Large intestine (tissue), 3 donors: ENCODE results near the gene ZDHHC17. TPM values are rescaled to one million over a fixed set of nuclear protein-coding genes. Genes with fewer than 3 reads are reported as not detected.

ENCODE experiments used
- DNase-seq, 2 donors: peaks; one replicate each; pipeline versions ENCODE4 v3.0.0 to v3.0.0-alpha.2; 2013
- H3K27ac ChIP-seq: one replicate; pipeline ENCODE4 v1.5.1; 2013; ENCODE audit warnings: low read length
- H3K27me3 ChIP-seq: 2 replicates; pipeline ENCODE4 v1.6.1; 2013; ENCODE audit warnings: low read length; ENCODE audit not compliant: control insufficient read depth, insufficient read depth
- H3K36me3 ChIP-seq: 2 replicates; pipeline ENCODE4 v1.6.1; 2013; ENCODE audit warnings: low read length; ENCODE audit not compliant: control insufficient read depth, insufficient read depth
- H3K4me1 ChIP-seq: one replicate; pipeline ENCODE4 v1.6.1; 2013; ENCODE audit warnings: low read length; ENCODE audit not compliant: control insufficient read depth, insufficient read depth
- H3K4me3 ChIP-seq: one replicate; pipeline ENCODE4 v1.5.1; 2013; ENCODE audit warnings: low read length
- H3K9me3 ChIP-seq: one replicate; pipeline ENCODE4 v1.6.1; 2013; ENCODE audit warnings: mild to moderate bottlenecking, low read depth, low read length, moderate library complexity; ENCODE audit not compliant: control insufficient read depth
- WGBS: methylation state at CpG from one replicate; pipeline ENCODE4 v1.1.5; 2013; ENCODE audit warnings: low lambda C conversion rate; ENCODE audit not compliant: insufficient coverage; 5-methylcytosine and 5-hydroxymethylcytosine counted together
- polyA plus RNA-seq: library from polyadenylated mRNA; unstranded; fragments of 120-200 nt; gene quantifications from one replicate; pipeline ENCODE4 v1.2.1, GENCODE V29; 2013

ZDHHC17 gene
- polyA plus RNA-seq, 1 donor: 44.5 TPM

- DNase-seq: no peak
- no peaks in the 10 kb centered on the region for H3K9me3 ChIP-seq
- no peaks in the 10 kb centered on the region for H3K27me3 ChIP-seq
- peaks cover 5% of the 10 kb centered on the region for H3K36me3 ChIP-seq
- no peak overlapping the region for H3K27ac ChIP-seq
- H3K4me3 ChIP-seq: no peak overlapping the region
- H3K4me1 ChIP-seq: peaks cover 13% of the 10 kb centered on the region
Measured at GRCh38 chr12:76813265-76813664, 49.4 kb downstream of the ZDHHC17 start.

- peaks cover 13% of the 10 kb centered on the region for H3K4me1 ChIP-seq
- peak; percentile 13 to 57 for DNase-seq
- H3K4me3 ChIP-seq: no peak overlapping the region
- no peaks in the 10 kb centered on the region for H3K27me3 ChIP-seq
- peaks cover 2% of the 10 kb centered on the region for H3K36me3 ChIP-seq
- 53% methylated on average over 2 of the region's 4 CpGs for WGBS
- peak overlapping the region; percentile 19 for H3K27ac ChIP-seq
- H3K9me3 ChIP-seq: no peaks in the 10 kb centered on the region
Measured at GRCh38 chr12:76813972-76814371, 50.1 kb downstream of the ZDHHC17 start.

GRCh38 chr12:76820888-76821482 is 57.1 kb downstream of the ZDHHC17 start:
- Histone ChIP-seq H3K27me3 (no peaks in the 10 kb centered on the region), H3K4me1 (no peaks in the 10 kb centered on the region), H3K9me3 (no peaks in the 10 kb centered on the region), H3K4me3 (no peak overlapping the region), H3K36me3 (peaks cover 8% of the 10 kb centered on the region), H3K27ac (no peak overlapping the region)
- WGBS: 60% methylated on average over 1 of the region's 2 CpGs
- DNase-seq: peak in 1 of 2 donors; percentile 24

- no peak for DNase-seq
- no peak overlapping the region for H3K4me3 ChIP-seq
- H3K27ac ChIP-seq: no peak overlapping the region
- H3K36me3 ChIP-seq: peaks cover 19% of the 10 kb centered on the region
- no peaks in the 10 kb centered on the region for H3K27me3 ChIP-seq
- no peaks in the 10 kb centered on the region for H3K4me1 ChIP-seq
- no peaks in the 10 kb centered on the region for H3K9me3 ChIP-seq
Measured at GRCh38 chr12:76830436-76830835, 66.5 kb downstream of the ZDHHC17 start.

GRCh38 chr12:76836633-76837032 is 72.7 kb downstream of the ZDHHC17 start:
- Histone ChIP-seq H3K4me3 (no peak overlapping the region), H3K36me3 (peaks cover 10% of the 10 kb centered on the region), H3K27ac (no peak overlapping the region), H3K4me1 (no peaks in the 10 kb centered on the region), H3K9me3 (no peaks in the 10 kb centered on the region), H3K27me3 (no peaks in the 10 kb centered on the region)
- no peak for DNase-seq
- no CpG with 5 or more reads among the region's 3 CpGs for WGBS

GRCh38 chr12:76847260-76847659 is 83.3 kb downstream of the ZDHHC17 start:
- no peaks in the 10 kb centered on the region for H3K27me3 ChIP-seq
- 20% methylated on average over 1 of the region's 2 CpGs for WGBS
- H3K36me3 ChIP-seq: peaks cover 21% of the 10 kb centered on the region
- H3K27ac ChIP-seq: no peak overlapping the region
- no peak overlapping the region for H3K4me3 ChIP-seq
- DNase-seq: no peak
- no peaks in the 10 kb centered on the region for H3K9me3 ChIP-seq
- no peaks in the 10 kb centered on the region for H3K4me1 ChIP-seq

- no peaks in the 10 kb centered on the region for H3K4me1 ChIP-seq
- H3K36me3 ChIP-seq: peaks cover 16% of the 10 kb centered on the region
- no peak overlapping the region for H3K4me3 ChIP-seq
- no peak for DNase-seq
- no peaks in the 10 kb centered on the region for H3K27me3 ChIP-seq
- no peaks in the 10 kb centered on the region for H3K9me3 ChIP-seq
- WGBS: no CpG with 5 or more reads among the region's 2 CpGs
- no peak overlapping the region for H3K27ac ChIP-seq
Measured at GRCh38 chr12:76848132-76848531, 84.2 kb downstream of the ZDHHC17 start.

- H3K36me3 ChIP-seq: peaks cover 25% of the 10 kb centered on the region
- WGBS: no CpG with 5 or more reads among the region's 1 CpG
Measured at GRCh38 chr12:76852106-76852505, 88.2 kb downstream of the ZDHHC17 start.

GRCh38 chr12:76855271-76855670 is 91.4 kb downstream of the ZDHHC17 start:
- Histone ChIP-seq H3K27me3 (no peaks in the 10 kb centered on the region), H3K4me1 (no peaks in the 10 kb centered on the region), H3K27ac (no peak overlapping the region), H3K9me3 (no peaks in the 10 kb centered on the region), H3K36me3 (peaks cover 17% of the 10 kb centered on the region), H3K4me3 (no peak overlapping the region)
- no peak for DNase-seq
- WGBS: no CpG with 5 or more reads among the region's 4 CpGs

More at GRCh38 chr12:76852106-76852505, 88.2 kb downstream of the ZDHHC17 start:
- no peak overlapping the region for H3K4me3 ChIP-seq
- no peaks in the 10 kb centered on the region for H3K4me1 ChIP-seq
- no peak for DNase-seq
- H3K27ac ChIP-seq: no peak overlapping the region
- H3K9me3 ChIP-seq: no peaks in the 10 kb centered on the region
- H3K27me3 ChIP-seq: no peaks in the 10 kb centered on the region

GRCh38 chr12:76856018-76856644 is 92.2 kb downstream of the ZDHHC17 start:
- Histone ChIP-seq H3K4me1 (no peaks in the 10 kb centered on the region), H3K4me3 (no peak overlapping the region), H3K27ac (no peak overlapping the region), H3K9me3 (no peaks in the 10 kb centered on the region), H3K36me3 (peaks cover 13% of the 10 kb centered on the region), H3K27me3 (no peaks in the 10 kb centered on the region)
- 100% methylated on average over 1 of the region's 1 CpG for WGBS
- no peak for DNase-seq

- Histone ChIP-seq H3K9me3 (no peaks in the 10 kb centered on the region), H3K36me3 (peaks cover 13% of the 10 kb centered on the region), H3K27me3 (no peaks in the 10 kb centered on the region), H3K4me1 (no peaks in the 10 kb centered on the region), H3K27ac (no peak overlapping the region), H3K4me3 (no peak overlapping the region)
- WGBS: no CpG with 5 or more reads among the region's 4 CpGs
- DNase-seq: no peak
Measured at GRCh38 chr12:76859611-76860010, 95.7 kb downstream of the ZDHHC17 start.
